ENCODE measurements around the gene XIRP1. TPM values are rescaled to one million over a fixed set of nuclear protein-coding genes. Genes with fewer than 3 reads are reported as not detected.

XIRP1 gene
- total RNA-seq, 1 donor from 2014 or later: 11.8 TPM

DNA sequence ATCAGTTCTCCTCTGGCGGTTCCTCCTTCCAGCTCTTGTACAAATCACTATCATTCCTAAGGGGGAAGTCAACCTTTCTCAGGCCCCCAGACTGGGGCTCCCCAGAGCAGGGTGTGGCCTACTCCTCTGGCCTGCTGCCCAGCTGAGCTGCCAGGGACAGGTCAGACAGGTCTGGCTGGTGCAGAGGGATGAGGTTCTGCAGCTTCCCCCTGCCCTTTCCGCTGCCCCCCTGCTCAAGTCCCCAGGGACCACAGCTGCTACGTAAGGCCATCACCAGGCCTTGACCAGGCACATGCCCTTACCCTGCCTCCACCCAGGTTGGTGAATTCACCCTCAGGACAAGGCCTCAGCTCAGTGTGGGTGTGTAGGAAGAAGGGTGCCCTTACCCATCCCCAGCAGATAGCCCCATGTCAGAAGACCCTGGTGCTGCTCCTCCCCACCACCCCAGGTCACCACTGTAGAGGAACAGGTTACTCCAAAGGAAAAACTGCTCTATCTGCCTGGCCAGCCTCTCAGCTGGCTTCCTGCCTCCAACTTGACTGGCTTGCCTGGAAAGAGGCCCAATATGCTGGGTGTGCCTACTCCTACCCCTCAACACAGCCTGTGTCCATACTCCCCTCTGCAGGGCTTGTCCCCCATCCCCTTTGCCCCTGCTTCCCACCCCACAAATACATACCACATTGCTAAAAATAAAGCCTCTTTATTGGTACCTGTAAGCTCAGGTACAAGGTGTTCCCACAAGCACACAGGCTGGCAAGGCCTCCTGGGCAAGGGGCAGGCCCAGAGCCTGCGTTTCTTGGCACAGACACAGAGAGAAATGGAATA is 51.0 kb downstream of the XIRP1 start:
- DNase-seq: peak; percentile 6

- DNase-seq: no peak
Measured at GRCh38 chr3:39140341-39140971, 51.9 kb downstream of the XIRP1 start.

GRCh38 chr3:39139442-39139841 is 53.0 kb downstream of the XIRP1 start:
- no peak for DNase-seq

GRCh38 chr3:39138804-39139415 is 53.5 kb downstream of the XIRP1 start:
- DNase-seq: no peak

- DNase-seq: no peak
Measured at GRCh38 chr3:39137991-39138803, 54.2 kb downstream of the XIRP1 start.

- no peak for DNase-seq
Measured at GRCh38 chr3:39137435-39137936, 54.9 kb downstream of the XIRP1 start.

GRCh38 chr3:39136533-39137434 is 55.6 kb downstream of the XIRP1 start:
- no peak for DNase-seq

GRCh38 chr3:39135170-39135805 is 57.1 kb downstream of the XIRP1 start:
- no peak for DNase-seq

DNA sequence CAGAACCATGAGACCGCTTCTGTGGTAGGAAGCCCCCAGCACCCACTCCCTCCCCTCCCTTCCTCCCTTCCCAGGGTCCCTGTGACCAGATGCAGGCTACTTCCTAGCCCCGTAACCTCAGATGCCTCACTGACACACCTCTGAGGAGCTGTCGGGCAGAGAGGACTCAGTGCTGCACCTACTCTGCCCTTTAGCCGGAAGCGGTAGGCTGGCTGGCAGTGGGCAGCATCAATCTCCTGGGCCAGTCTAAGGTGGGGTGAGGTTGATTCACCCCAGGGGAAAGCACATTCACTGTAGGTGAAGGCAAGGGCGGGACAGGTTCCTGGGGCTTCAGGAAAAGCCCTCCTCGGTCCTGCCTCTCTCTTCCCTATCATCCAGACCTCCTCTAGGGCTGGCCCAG is 58.1 kb downstream of the XIRP1 start:
- DNase-seq: no peak

DNA sequence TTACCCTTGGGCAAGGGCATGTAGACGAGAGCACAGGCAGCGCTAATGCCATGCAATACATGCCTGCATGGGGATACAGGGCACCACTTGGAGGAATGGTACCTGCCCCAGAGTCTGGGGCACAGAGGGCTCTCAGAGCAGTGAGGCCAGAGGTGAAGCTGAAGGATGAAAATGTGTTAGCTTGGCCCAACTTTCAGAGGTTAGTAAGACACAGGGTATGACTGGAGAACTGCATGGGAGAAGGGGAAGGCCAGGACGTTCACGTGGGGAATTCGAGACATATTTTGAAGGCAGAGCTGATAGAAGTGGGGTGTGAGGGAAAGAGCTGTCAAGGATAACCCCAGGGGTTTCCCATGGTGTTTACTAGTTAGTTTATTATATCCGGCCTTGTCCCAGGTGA is 58.6 kb downstream of the XIRP1 start:
- no peak for DNase-seq

Small RNA genes within 50 kb of the gene (small RNA-seq; reads per million reads assigned to genes)
- not detected for gene RF00017 (ENCODE audit: low replicate concordance)

Other genes starting within 250 kb of the XIRP1 start
- gene SCN11A, start 140.7 kb downstream of the XIRP1 start, total RNA-seq: 1.9 TPM
- 44.1 TPM for gene WDR48, start 140.6 kb downstream of the XIRP1 start, total RNA-seq
- 29.9 TPM for gene GORASP1, start 85.0 kb downstream of the XIRP1 start, total RNA-seq
- 4.3 TPM for gene TTC21A, start 84.9 kb downstream of the XIRP1 start, total RNA-seq
- gene CSRNP1, start 39.0 kb downstream of the XIRP1 start, total RNA-seq: 27.8 TPM
- gene CX3CR1, start 87.4 kb upstream of the XIRP1 start, total RNA-seq: 1.5 TPM
- gene CCR8, start 137.1 kb upstream of the XIRP1 start, total RNA-seq: not detected
- 13.2 TPM for gene SLC25A38, start 190.8 kb upstream of the XIRP1 start, total RNA-seq
- 895 TPM for gene RPSA, start 214.1 kb upstream of the XIRP1 start, total RNA-seq